GM21723 (cell line): Measurements from ENCODE around the gene AGPAT1.
"Not testable (repeated sequence)": the region's sequence is repeated elsewhere in the genome, so short reads cannot be mapped to it uniquely, and the experiment has no call there.

ENCODE experiments used
- ATAC-seq: cut with Tn5 transposase; IDR thresholded peaks from one replicate; pipeline ENCODE4 v1.9.1; 2021; ENCODE audit warnings: mild to moderate bottlenecking, moderate library complexity; ENCODE audit not compliant: unreplicated experiment

AGPAT1 gene

DNA sequence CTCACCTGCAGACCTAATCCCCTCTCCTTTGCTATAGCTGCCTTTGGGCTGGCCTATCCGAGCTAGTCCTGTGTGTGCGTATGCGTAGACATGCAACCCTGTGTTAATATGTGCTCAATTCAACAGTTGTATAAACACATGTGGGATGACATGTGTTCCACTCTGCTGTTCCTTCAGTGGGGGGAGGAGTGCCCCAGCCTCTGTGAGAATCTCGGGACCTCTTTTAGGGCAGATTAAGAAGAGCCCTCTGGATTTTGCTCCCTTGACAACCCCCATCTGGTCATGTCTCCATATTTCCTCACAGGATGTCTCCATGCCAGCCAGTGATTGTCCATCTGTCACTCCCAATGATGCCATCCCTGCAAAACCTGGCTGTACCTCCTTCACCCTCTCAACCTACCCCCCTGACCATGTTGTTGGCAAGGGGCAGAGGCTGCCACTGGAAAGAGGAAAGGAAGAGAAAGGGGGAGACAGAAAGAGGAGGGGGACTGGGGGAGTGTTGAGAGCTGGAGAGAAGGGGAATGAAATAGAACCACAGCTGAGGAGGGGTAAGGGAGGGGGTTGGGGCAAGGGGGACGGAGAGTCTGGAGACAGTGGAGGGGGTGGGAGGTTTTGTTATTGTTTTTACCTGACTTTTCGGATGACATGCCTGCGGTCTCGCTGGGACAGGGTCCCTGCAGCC, 24.6 kb downstream of the AGPAT1 start:
- no peak for ATAC-seq

DNA sequence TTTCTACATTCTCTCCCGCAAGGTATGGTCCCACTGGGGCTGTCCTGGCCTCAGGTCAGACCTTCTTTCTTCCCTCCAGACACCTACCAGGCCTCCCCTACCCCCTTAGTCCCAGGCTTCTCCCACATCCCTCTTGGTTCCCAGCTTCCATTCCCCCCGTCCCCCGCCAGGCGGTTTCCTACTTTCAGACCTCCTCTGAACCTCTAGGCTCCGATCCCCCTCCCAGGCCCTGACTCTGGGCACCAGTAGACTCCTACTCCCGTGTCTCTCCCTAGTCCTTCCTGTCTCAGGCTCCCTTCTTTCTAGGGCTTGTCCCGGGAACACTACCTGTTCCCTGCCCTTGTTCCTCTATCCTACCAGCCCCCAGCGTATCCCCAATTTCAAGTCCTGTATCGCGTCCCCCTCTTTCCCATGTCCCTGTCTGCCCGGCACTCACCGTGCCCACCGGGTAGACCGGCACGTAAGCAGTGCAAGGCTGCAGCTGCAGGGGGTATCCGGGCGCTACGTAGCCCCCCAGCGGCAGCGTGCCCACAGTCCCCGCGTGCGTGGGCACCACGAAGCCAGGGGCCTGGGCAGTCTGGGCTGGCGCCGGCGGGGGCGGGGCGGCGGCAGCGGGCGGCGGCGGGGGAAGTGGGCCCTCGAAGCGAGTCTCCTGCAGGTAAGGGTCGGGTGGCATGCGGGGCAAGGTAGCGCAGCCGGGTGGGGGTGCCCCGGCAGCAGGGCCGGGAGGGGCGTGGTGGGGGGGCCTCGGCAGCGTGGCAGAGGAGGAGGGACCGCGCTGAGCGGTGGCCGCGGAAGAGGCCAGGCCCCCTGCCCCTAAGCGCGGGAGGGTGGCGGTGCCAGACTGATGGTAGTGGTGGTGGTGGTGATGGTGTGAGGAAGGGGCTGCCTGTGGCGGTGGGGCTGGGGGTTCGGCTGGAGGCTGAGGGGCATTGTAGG, 25.7 kb downstream of the AGPAT1 start:
- no peak for ATAC-seq

DNA sequence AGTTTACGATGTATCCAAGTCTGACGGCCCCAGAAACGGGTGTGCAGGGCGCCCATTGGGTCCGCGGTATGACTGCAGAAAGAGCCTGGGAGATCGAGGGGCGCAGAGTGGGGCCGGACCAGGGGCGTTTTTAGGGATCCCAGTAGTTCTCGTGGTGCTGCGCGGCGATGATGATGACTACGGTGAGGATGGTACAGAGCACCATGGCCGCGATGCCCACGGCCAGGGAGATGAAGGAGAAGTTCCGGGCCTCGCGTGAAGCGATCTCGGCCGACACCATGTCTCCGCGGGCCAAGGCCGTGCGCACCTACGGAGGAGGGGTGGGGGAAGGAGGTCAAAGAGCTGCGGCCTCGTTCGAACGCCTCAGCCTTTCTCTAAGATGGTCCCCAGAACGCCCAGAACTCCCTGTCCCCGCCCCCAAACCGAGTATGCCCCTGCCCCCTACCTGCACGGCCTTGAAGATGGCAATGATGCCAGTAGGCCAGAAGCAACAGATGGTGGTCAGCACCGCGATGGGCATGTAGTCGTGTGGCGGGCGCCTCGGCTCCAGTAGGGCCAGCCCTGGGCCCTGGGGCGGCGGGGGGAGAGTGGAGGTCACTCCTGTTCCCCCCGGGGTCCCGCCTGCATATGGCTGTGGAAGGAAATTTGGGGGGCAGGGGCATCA, 26.7 kb downstream of the AGPAT1 start:
- no peak for ATAC-seq

DNA sequence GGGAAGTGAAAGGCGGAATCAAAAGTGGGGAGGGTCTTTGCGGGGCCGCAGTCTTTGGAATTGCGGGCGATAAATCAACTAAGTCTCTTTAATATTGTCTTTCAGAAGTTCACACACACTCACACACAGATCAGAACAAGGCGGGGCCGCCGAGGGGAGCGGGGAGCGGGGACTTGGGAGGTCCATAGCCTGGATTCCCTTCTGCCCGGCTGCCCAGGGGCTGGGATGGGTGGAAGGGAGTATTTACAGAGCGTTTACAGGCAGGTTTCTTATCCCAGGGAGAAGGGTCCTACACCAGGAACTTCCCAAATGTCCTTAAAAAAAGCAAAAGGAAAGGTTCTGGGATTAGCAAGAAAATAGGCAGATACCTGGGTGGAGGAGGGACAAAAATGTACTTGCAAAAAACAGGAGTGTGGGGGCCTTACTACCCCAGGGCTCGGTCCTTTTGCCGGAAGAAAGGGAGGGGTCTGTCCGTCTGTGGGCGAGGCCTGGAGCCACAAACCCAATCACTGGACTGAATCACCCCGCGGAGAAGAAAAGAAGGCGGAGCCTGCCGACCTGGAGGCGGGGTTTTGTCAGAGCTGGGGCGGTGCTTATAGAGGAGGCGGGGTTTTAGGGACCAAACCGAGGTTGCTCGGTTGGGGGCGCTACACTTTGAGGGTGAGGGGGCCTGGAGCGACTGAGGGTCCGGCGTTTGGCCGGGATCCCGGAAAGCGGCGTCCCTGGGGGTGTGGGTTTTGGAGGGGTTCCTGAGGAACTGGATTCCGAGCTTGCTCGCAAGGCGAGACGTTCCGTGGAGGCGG, 27.4 kb downstream of the AGPAT1 start:
- ATAC-seq = no peak

DNA sequence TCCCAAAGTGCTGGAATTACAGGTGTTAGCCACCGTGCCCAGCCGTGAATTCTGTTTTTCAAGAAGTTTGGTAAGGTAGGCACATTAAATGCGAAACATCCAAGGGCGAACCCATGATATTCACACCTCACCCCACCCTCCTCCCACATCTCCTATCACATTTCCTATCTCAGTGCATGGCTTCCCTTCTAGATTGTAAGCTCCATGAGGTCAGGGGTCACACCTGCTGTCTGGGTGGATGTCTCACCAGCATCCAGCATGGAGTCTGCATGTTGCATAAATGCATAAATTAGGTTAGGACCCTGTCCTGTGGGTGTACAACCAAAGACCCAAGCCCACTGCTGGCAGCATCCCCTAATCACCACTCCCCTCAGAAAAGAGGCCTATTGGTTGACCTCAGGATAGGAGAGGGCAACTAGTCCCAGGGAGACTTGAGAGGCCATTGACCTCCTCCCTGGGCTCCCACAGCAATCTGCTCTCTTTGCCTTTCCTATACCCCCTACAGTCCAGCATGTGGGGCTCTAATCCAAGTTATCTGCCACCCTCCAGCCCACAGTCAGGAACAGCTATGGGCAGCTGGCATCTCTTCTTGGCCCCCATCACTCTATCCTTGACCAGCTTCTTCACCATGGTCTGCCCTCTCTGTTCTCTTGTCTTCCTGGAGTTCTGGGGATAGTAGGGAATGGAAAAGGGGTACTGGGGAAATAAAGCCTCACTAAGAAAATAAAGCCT, 28.3 kb downstream of the AGPAT1 start:
- ATAC-seq = no peak

DNA sequence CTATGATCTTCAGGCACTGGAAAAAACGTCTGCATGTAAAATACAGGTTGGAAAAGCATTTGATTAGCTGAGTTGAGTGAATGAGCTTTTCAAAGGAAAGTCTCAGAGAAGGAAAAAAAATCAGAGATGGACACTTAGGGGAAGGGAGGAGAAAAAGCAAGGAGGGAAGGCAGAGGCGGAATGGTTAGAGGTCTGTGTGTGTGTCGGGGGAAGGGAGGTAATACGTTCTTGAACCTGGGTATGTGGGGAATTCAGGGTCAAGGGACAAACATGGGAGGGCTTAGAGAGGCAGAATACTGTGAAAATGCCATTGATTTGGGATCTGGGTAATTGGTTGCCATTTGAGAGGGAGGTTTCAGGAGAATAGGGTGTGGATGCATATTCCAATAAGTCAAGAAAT, 29.2 kb downstream of the AGPAT1 start:
- no peak for ATAC-seq

- no peak for ATAC-seq
Measured at GRCh38 chr6:32146287-32146686, 29.6 kb downstream of the AGPAT1 start.

DNA sequence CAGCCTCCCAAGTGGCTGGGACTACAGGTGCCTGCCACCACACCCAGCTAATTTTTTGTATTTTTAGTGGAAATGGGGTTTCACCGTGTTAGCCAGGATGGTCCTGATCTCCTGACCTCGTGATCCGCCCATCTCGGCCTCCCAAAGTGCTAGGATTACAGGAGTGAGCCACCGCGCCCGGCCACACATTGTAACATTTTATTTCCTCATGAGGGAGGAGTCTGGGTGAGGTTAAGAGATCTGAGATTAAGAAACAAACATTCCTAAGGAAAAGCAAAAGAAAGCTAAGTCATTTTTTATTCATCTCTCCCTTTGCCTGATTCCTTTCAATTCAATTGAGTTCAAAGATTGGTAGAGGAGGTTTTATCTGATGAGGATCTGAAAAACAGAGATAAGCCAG, 31.6 kb downstream of the AGPAT1 start:
- ATAC-seq = not testable (repeated sequence)

GRCh38 chr6:32140420-32141046, 35.4 kb downstream of the AGPAT1 start:
- ATAC-seq = no peak

GRCh38 chr6:32139590-32139989, 36.3 kb downstream of the AGPAT1 start:
- no peak for ATAC-seq

- ATAC-seq = no peak
Measured at GRCh38 chr6:32137454-32137853, 38.4 kb downstream of the AGPAT1 start.

DNA sequence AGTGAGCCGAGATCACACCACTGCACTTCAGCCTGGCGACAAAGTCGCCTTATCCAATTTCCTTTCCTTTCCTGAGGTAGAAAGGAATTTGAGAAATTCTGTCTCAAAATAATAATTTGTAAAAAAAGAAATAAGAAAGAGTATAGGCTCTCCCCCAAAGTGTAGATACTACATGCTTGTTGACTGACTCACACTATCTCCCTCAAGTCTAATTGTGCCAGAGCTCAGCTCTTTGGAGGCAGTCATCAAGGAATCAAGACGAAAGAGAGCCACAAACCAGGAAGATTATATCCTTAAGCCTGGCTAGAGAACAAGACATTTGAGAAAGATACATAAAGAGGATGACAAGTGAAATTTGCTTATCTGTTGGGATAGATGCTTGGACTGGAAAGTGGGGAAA, 42.1 kb downstream of the AGPAT1 start:
- no peak for ATAC-seq

GRCh38 chr6:32132110-32132509, 43.8 kb downstream of the AGPAT1 start:
- no peak for ATAC-seq

GRCh38 chr6:32131439-32131948, 44.4 kb downstream of the AGPAT1 start:
- ATAC-seq = no peak

DNA sequence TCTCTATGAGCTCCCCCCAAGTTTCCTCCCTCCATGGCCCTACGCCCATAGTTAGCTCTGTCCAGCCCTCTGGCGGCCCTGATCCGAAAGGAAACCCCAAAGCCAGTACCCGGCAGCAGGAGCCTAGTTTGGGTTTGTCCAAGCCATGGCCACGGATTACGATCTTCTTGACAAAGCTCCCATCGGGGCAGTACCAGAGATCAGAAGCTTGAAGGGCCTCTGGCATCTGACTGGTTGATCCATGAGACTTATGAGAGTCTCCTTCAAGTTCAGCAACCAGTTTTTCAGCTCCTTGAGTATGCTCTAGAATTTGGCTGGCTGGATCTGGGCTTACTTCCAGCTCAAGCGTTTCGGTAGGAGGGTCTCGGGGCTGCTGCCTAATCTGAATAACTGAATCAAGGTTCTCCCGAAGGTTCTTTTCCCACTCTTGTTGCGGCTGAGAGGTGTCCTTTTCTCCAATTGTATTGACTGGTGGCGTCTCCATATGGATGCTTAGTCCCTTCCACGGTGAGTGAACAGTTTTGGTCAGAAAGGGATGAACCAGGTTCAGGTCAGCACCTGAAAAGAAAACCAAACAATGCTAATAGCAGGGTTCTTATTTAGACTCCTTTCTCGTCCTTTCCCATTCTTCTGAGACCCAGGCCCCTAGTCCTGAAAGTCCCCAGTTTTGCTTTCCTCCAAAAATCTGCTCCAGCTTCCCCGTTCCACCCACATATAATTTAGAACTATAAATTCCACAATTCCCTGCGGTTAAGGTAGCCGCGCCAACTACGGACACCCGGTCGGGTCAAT, 46.4 kb downstream of the AGPAT1 start:
- peak; percentile 9 for ATAC-seq

- no peak for ATAC-seq
Measured at GRCh38 chr6:32128751-32129296, 47.1 kb downstream of the AGPAT1 start.

DNA sequence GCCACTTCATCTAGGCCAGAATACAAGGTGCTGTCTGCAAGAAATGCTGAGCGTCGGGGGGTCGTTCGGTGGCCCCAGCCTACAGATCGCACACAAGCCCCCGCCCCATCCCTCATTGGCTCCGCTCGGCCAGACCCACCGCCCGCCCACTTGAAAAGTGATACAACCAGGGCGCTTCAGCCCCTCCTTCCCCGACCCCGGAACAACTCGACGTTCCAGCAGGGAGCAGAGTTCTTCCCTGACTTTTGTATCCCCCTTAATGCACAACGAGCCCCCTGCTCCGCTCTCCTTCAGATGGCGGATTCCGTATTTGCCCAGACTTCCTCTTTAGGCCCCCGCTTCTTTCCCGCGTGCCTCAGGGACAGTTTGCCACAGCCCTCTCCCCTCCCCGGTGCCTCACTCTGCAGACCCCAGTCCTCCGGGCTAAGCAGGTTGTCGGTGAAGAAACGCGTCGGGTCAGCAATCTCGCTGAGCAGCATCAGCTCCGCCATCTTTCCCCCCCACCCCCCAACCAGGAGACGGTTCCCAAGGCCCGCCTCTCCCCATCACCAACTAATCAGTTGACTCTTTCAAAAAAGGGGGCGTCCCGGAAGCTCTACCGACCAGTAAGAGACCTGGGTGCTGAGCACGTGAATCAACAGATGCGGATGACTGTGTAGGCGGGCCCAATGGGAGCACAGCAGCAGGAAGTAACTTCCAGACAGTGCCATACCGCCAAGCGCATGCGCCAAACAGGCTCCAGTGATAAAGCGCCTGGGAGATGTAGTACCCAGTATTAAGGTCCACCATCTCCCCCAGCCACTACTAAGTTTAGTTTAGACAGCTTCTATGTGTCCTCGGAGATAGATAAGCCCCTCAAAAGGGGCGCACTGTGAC, 47.9 kb downstream of the AGPAT1 start, which contains the start of gene ATF6B:
Gene ATF6B (minus strand): TSS at position 530 of the 876 bp plus-strand sequence. CDS start 39 bp downstream, at position 491.
- peak; percentile 71 for ATAC-seq
